Measurements from ENCODE around the gene TBC1D1.

Gene TBC1D1

GRCh38 chr4:38084877-38085711 lies 194.2 kb downstream of the TBC1D1 start:
- no peak for DNase-seq

GRCh38 chr4:38085751-38086150 lies 194.9 kb downstream of the TBC1D1 start:
- no peak for DNase-seq

GRCh38 chr4:38086151-38086848 lies 195.4 kb downstream of the TBC1D1 start:
- no peak for DNase-seq

GRCh38 chr4:38086849-38087226 lies 196.0 kb downstream of the TBC1D1 start:
- DNase-seq = no peak

- no peak for DNase-seq
These were observed 197.4 kb downstream of the TBC1D1 start for GRCh38 chr4:38088321-38088720.

- no peak for DNase-seq
These were observed 199.1 kb downstream of the TBC1D1 start for GRCh38 chr4:38089961-38090360.

- no peak for DNase-seq
These were observed 199.8 kb downstream of the TBC1D1 start for GRCh38 chr4:38090455-38091246.

GRCh38 chr4:38091636-38092035 lies 200.8 kb downstream of the TBC1D1 start:
- no peak for DNase-seq

GRCh38 chr4:38092701-38093100 lies 201.8 kb downstream of the TBC1D1 start:
- DNase-seq = no peak

- no peak for DNase-seq
These were observed 203.5 kb downstream of the TBC1D1 start for GRCh38 chr4:38094419-38094818.

- no peak for DNase-seq
These were observed 204.8 kb downstream of the TBC1D1 start for GRCh38 chr4:38095691-38096090.

- no peak for DNase-seq
These were observed 206.9 kb downstream of the TBC1D1 start for GRCh38 chr4:38097818-38098217.

GRCh38 chr4:38099020-38099600 lies 208.2 kb downstream of the TBC1D1 start:
- no peak for DNase-seq

- DNase-seq = no peak
These were observed 209.1 kb downstream of the TBC1D1 start for GRCh38 chr4:38099908-38100407.

- no peak for DNase-seq
These were observed 209.8 kb downstream of the TBC1D1 start for GRCh38 chr4:38100474-38101255.

- DNase-seq = no peak
These were observed 210.7 kb downstream of the TBC1D1 start for GRCh38 chr4:38101563-38101962.

- no peak for DNase-seq
These were observed 212.2 kb downstream of the TBC1D1 start for GRCh38 chr4:38102957-38103588.

GRCh38 chr4:38105475-38106220 lies 214.8 kb downstream of the TBC1D1 start:
- no peak for DNase-seq

- no peak for DNase-seq
These were observed 215.4 kb downstream of the TBC1D1 start for GRCh38 chr4:38106311-38106710.

GRCh38 chr4:38106886-38107514 lies 216.1 kb downstream of the TBC1D1 start:
- no peak for DNase-seq
